ENCODE data around the gene SYAP1.

Gene SYAP1, protein sequence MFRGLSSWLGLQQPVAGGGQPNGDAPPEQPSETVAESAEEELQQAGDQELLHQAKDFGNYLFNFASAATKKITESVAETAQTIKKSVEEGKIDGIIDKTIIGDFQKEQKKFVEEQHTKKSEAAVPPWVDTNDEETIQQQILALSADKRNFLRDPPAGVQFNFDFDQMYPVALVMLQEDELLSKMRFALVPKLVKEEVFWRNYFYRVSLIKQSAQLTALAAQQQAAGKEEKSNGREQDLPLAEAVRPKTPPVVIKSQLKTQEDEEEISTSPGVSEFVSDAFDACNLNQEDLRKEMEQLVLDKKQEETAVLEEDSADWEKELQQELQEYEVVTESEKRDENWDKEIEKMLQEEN

DNA sequence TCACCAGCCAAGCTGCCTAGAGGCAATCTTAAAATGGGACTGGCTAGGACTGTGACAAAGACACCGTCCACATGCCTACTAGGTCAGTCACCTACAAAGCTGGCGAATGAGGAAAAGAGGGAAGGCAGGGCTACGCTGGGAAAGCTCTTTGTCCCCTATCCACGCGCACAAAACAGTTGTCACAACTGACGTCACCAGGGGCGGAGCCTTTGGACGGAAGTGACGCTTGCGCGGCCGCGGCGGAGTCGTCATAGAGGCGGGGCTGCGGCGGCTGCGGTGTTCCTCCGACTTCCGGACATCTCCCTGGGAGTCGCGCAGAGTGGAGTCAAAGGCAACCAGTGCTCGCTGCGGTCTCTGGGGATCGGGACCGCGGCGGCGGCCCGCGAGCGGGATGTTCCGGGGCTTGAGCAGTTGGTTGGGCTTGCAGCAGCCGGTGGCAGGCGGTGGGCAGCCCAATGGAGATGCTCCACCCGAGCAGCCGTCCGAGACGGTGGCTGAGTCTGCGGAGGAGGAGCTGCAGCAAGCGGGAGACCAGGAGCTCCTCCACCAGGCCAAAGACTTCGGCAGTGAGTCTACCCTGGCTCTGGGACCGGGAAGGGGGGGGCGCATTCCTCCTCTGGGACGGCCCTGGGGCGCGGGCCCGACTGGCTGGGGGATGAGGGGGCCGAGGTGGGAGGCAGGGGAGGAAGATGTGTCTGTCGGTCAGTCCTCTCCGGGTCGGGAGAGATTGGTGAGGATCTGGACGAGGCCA, at the start of gene SYAP1:
Gene SYAP1, plus strand, starts transcription at position 279 of the 751 bp plus-strand sequence. Its CDS starts 113 bp downstream, at position 392.
- Mint-ChIP-seq H3K9me3 (no peaks in the 10 kb centered on the region), H3K4me1 (peaks cover 2% of the 10 kb centered on the region), H3K36me3 (peaks cover 4% of the 10 kb centered on the region), H3K4me3 (peak within 1 kb of the TSS; percentile 95), H3K27ac (peak within 1 kb of the TSS; percentile 99), H3K27me3 (no peaks in the 10 kb centered on the region)
- DNase-seq (ENCODE audit: low spot score in 2 of 2) (peak; percentile 90 to 99), ATAC-seq (ENCODE audit: low read depth) (peak; percentile 94)

DNA sequence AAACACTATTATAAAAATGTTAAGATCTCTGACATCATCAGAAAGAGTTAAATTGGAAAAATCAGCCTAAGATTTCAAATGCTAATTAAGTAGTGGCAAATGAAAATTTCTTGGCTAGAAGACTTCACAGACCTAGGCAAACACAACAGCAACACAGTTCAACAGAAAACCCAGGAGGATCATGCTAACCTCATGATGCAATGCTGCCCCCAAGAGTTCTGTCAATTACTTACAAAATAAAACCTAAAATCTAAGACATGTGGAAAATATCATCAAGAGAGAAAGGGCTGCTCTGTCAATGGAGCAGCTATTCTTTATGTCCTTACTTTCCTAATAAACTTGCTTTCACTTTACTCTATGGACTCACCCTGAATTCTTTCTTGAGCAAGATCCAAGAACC, 48.4 kb upstream of the SYAP1 start:
- no peak overlapping the region for H3K27ac Mint-ChIP-seq
- peaks cover 16% of the 10 kb centered on the region for H3K36me3 Mint-ChIP-seq
- no peaks in the 10 kb centered on the region for H3K27me3 Mint-ChIP-seq
- H3K4me3 Mint-ChIP-seq: no peak overlapping the region
- H3K4me1 Mint-ChIP-seq: no peaks in the 10 kb centered on the region
- ATAC-seq (ENCODE audit: low read depth) (no peak), DNase-seq (ENCODE audit: low spot score in 2 of 2) (no peak)
- H3K9me3 Mint-ChIP-seq: no peaks in the 10 kb centered on the region

DNA sequence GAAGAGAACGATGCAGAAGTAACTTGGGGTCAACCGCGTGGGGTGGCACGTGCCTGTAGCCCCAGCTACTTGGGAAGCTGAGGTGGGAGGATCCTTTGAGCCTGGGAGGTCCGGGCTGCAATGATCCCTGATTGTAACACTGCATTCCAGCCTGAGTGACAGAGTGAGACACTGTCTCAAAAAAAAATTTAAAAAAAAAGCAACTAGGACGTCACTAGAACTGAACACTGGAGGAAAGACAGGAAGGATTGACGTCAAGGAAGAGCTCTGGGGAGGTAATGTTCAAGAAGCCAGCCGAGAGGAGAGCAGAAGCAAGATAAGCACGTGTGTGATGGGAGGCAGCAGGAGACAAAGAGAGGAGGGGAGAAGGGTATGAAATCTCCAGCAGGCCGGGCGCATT, 40.7 kb upstream of the SYAP1 start:
- no peaks in the 10 kb centered on the region for H3K9me3 Mint-ChIP-seq
- no peaks in the 10 kb centered on the region for H3K27me3 Mint-ChIP-seq
- no peak overlapping the region for H3K27ac Mint-ChIP-seq
- DNase-seq (ENCODE audit: low spot score in 2 of 2): no peak
- H3K36me3 Mint-ChIP-seq: peaks cover 12% of the 10 kb centered on the region
- H3K4me1 Mint-ChIP-seq: no peaks in the 10 kb centered on the region
- no peak for ATAC-seq (ENCODE audit: low read depth)
- no peak overlapping the region for H3K4me3 Mint-ChIP-seq

DNA sequence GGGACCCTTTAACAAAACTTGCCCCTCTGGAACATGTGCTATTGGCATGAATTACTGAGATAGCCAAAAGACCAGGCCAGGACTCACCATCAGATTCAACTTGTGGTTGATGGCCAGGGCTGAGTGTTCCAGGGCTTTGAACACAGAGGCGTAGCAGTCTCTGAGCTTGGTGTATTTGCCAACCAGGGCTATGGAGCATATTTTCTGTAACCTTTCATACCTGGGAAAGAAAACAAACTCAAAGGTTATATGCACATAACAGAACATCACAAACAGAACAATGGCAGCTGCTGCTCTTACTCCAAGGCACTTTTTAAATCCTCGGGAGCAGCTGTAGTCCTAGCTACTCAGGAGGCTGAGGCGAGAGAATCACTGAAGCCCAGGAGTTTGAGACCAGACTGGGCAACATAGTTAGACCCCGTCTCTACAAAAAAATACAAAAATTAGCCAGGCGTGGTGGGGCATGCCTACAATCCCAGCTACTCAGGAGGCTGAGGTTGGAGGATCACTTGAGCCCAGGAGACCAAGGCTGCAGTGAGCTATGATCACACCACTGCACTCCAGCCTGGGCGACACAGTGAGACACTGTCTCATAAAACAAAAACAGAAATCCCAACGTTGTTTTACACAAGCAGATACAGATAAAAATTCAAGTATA, 36.3 kb upstream of the SYAP1 start:
- H3K27ac Mint-ChIP-seq: no peak overlapping the region
- ATAC-seq (ENCODE audit: low read depth) (no peak), DNase-seq (ENCODE audit: low spot score in 2 of 2) (no peak)
- no peaks in the 10 kb centered on the region for H3K9me3 Mint-ChIP-seq
- no peak overlapping the region for H3K4me3 Mint-ChIP-seq
- H3K36me3 Mint-ChIP-seq: peaks cover 8% of the 10 kb centered on the region
- H3K4me1 Mint-ChIP-seq: no peaks in the 10 kb centered on the region
- no peaks in the 10 kb centered on the region for H3K27me3 Mint-ChIP-seq

DNA sequence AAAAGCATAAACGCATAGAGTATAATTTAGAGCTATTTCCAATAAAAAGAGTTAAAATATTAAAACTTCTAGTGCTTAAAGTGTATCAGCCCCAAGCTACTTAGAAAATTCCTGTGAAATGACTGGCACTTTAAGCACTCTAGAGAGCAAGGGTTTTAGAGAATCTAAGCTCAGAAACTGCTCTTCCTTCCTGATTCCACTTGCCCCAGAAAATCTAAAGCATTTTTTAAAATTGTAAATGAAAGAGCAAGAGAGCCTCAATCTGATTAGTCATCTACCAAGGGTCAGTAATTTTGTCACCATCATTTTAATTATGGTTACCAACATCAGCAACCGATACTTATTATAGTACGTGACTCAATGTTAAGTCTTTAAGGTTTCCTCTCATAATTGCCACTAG, 31.9 kb upstream of the SYAP1 start:
- ATAC-seq (ENCODE audit: low read depth): no peak
- no peaks in the 10 kb centered on the region for H3K9me3 Mint-ChIP-seq
- no peaks in the 10 kb centered on the region for H3K27me3 Mint-ChIP-seq
- H3K36me3 Mint-ChIP-seq: peaks cover 6% of the 10 kb centered on the region
- no peaks in the 10 kb centered on the region for H3K4me1 Mint-ChIP-seq
- DNase-seq (ENCODE audit: low spot score in 2 of 2): no peak
- no peak overlapping the region for H3K4me3 Mint-ChIP-seq
- H3K27ac Mint-ChIP-seq: no peak overlapping the region

DNA sequence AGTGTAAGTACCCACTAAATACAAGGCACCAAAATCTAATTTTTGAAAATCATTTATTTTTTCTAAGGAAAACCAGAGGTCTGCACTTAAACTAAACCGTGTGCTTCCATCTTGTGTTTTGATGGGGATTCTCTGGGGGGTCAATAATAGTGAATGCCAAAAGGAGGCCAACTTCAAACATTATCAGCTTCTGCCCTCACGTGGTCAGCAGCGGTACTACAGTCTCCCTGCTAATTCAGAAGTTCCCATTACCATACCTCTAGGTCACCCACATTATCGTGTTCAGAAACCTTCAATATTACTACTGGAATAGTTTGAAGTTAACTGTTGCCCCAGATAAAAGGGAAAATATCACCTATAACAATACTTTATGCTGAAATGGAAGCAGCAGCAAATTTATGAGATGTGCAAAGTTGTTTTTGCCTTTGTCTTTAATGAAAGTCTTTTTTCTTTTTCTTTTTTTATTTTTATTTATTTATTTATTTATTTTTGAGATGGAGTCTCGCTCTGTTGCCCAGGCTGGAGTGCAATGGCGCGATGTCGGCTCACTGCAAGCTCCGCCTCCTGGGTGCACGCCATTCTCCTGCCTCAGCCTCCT, 24.2 kb upstream of the SYAP1 start:
- DNase-seq (ENCODE audit: low spot score in 2 of 2) (peak; percentile 54 to 67), ATAC-seq (ENCODE audit: low read depth) (peak; percentile 56)
- H3K9me3 Mint-ChIP-seq: no peaks in the 10 kb centered on the region
- no peaks in the 10 kb centered on the region for H3K4me1 Mint-ChIP-seq
- no peak overlapping the region for H3K27ac Mint-ChIP-seq
- peaks cover 8% of the 10 kb centered on the region for H3K36me3 Mint-ChIP-seq
- H3K4me3 Mint-ChIP-seq: no peak overlapping the region
- H3K27me3 Mint-ChIP-seq: no peaks in the 10 kb centered on the region

DNA sequence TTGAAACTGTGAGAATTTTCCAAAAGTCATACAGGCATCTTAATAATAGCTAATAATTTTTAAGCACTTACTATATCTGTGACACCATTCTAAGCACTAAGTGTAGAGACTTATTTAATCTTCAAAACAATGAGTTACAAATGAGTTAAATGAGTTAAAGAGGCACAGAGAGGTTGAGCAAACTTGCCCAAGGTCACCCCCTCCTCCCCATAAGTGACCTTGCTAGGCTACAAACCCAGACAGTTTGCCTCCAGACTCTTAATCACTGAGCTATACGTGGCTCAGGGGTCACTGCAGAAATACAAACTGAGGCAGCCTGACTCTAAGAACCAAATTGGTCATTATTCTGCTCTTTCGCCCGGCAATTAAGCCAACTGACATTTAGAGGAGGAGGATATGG, 22.5 kb upstream of the SYAP1 start:
- ATAC-seq (ENCODE audit: low read depth) (no peak), DNase-seq (ENCODE audit: low spot score in 2 of 2) (no peak)
- Mint-ChIP-seq H3K4me1 (no peaks in the 10 kb centered on the region), H3K4me3 (no peak overlapping the region), H3K27ac (no peak overlapping the region), H3K27me3 (no peaks in the 10 kb centered on the region), H3K36me3 (peaks cover 6% of the 10 kb centered on the region), H3K9me3 (no peaks in the 10 kb centered on the region)

DNA sequence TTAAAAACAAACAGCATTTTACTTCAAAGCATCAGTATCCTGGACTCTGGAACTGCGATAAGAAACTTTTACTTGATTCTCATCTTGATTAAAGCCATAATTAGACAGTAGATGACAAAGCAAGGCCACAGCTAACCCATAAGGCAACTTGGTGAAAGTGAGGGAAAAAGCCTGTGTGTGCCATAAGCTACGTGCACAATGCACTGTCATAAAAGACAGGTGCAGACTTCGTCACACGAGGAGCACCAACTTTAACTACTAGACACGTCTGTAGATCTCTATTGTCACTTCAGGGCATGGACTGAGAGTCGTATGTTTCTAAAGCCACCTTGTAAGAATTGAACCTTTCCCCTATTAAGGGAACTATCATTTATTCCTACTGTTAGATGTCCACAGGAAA, 20.0 kb upstream of the SYAP1 start:
- Mint-ChIP-seq H3K36me3 (no peaks in the 10 kb centered on the region), H3K9me3 (no peaks in the 10 kb centered on the region), H3K27ac (no peak overlapping the region), H3K4me1 (no peaks in the 10 kb centered on the region), H3K27me3 (no peaks in the 10 kb centered on the region), H3K4me3 (no peak overlapping the region)
- ATAC-seq (ENCODE audit: low read depth) (no peak), DNase-seq (ENCODE audit: low spot score in 2 of 2) (no peak)

DNA sequence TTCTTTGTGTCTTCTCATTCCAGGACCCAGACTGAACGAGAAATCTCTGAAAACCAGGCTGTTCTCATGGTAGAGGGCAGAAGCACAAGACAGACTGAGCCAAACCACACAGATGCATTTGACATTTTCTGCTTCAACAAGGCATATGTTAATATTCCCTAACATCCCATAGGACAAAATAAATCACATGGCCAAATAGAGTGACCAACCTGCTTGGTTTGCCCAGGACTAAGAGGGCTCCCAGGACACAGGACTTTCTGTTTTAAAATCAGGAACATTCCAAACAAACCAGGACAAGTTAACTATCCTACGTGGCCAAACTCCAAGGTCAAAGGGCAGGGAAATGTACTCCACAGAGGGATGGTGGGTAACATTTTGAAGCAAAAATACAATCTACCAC, 18.7 kb upstream of the SYAP1 start:
- peaks cover 2% of the 10 kb centered on the region for H3K4me1 Mint-ChIP-seq
- H3K9me3 Mint-ChIP-seq: no peaks in the 10 kb centered on the region
- H3K4me3 Mint-ChIP-seq: no peak overlapping the region
- DNase-seq (ENCODE audit: low spot score in 2 of 2) (no peak), ATAC-seq (ENCODE audit: low read depth) (no peak)
- no peak overlapping the region for H3K27ac Mint-ChIP-seq
- no peaks in the 10 kb centered on the region for H3K27me3 Mint-ChIP-seq
- no peaks in the 10 kb centered on the region for H3K36me3 Mint-ChIP-seq

DNA sequence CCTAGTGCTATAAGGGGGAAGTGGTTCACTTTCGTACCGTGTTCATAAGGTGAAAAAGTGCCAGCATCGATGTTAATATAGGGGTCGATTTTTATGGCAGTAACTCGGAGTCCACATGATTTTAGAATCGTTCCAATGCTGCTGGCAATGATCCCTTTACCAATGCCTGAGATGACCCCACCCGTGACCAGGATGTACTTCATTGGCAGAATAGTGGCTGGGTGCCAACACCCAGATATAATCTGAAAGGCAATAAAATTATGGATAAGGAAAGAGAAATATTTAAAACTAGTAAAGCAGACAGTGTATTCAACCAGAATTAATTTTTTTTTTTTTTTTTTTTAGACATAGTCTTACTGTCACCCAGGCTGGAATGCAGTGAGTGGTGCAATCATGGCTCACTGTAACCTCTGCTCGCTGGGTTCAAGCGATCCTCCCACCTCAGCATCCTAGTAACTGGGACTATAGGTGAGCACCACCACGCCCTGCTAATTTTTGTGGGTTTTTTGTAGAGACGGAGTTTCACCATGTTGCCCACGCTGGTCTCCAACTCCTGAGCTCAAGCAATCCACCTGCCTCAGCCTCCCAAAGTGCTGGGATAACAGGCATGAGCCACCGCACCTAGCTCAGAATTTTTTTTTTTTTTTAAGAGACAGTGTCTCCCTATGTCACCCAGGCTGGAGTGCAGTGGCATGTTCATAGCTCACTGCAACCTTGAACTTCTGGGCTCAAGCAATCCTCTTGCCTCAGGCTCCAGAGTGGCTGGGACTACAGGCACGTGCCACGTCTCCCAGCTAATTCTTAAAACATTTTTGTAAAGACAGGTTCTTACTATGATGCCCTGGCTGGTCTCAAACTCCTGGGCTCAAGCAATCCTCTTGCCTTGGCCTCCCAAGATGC, 16.5 kb upstream of the SYAP1 start:
- no peak overlapping the region for H3K27ac Mint-ChIP-seq
- H3K4me3 Mint-ChIP-seq: no peak overlapping the region
- H3K9me3 Mint-ChIP-seq: no peaks in the 10 kb centered on the region
- DNase-seq (ENCODE audit: low spot score in 2 of 2) (no peak), ATAC-seq (ENCODE audit: low read depth) (no peak)
- no peaks in the 10 kb centered on the region for H3K36me3 Mint-ChIP-seq
- H3K27me3 Mint-ChIP-seq: no peaks in the 10 kb centered on the region
- H3K4me1 Mint-ChIP-seq: peaks cover 2% of the 10 kb centered on the region

DNA sequence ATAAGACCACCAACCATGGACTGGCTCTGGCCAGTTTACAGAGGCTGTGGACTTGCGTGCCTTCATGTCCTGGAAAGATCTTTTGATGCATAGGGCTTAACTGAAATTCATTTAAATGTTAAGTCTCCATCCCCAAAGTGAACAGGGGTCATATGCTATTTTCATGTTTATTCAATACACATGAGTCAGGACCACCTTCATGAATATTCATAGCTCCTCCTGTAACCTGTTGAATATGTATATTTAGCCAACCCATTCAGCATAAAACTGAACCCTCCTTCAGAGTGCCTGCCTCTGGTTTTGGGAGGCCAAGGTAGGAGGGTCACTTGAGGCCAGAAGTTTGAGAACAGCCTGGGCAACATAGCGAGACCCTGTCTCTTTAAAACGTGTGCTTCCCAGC, 14.0 kb upstream of the SYAP1 start:
- Mint-ChIP-seq H3K27me3 (no peaks in the 10 kb centered on the region), H3K9me3 (no peaks in the 10 kb centered on the region), H3K27ac (no peak overlapping the region), H3K4me3 (no peak overlapping the region), H3K4me1 (peaks cover 6% of the 10 kb centered on the region), H3K36me3 (no peaks in the 10 kb centered on the region)
- no peak for DNase-seq (ENCODE audit: low spot score in 2 of 2)
- ATAC-seq (ENCODE audit: low read depth): no peak

DNA sequence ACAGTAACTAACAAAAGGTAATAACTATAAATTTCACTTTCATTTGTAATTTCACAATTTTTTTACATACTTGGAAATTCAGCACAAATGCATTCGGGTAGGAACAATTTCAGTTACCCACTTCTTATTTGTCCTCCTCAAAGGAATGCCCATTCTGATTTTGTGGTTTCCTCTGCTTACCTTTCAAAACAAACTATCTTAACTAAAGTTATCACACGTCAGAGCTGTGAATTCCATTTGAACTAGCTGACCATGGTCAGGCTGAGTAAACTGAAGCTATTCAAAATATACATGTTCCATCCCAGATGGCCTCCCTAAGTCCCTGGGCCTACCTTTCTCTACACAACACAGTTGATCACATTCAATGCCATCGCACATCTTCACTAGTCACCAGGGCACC, 11.4 kb upstream of the SYAP1 start:
- no peak for DNase-seq (ENCODE audit: low spot score in 2 of 2)
- H3K27ac Mint-ChIP-seq: peak overlapping the region; percentile 53
- no peaks in the 10 kb centered on the region for H3K9me3 Mint-ChIP-seq
- H3K27me3 Mint-ChIP-seq: no peaks in the 10 kb centered on the region
- no peak for ATAC-seq (ENCODE audit: low read depth)
- no peak overlapping the region for H3K4me3 Mint-ChIP-seq
- H3K4me1 Mint-ChIP-seq: peaks cover 15% of the 10 kb centered on the region
- H3K36me3 Mint-ChIP-seq: no peaks in the 10 kb centered on the region

DNA sequence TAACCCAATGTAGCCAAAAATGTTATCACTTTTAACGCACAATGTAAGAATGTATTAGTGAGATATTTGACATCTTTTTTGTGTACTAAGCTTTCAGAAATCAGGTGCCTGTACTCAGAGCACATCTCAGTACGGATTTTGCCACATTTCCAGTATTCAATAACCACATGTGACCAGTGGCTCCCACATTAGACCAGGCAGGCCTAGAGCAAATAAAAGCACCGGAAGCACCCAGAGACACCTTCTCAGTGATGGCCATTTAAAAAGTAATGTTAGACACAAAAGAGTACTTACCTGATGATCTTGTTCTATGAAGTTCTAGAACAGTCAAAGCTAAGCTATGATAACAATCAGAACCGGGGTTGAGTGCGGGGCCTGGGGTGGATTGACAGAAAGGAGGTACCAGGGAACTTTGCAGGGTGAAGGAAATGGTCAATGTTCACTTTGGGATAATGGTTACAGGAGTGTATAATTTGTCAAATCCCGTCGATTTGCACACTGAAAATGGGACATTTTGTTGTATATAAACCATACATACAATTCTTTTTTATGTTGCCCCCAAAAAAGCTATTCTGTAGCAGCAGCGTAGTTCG, 8.1 kb upstream of the SYAP1 start:
- H3K4me1 Mint-ChIP-seq: peaks cover 13% of the 10 kb centered on the region
- no peaks in the 10 kb centered on the region for H3K36me3 Mint-ChIP-seq
- DNase-seq (ENCODE audit: low spot score in 2 of 2) (no peak), ATAC-seq (ENCODE audit: low read depth) (no peak)
- H3K9me3 Mint-ChIP-seq: no peaks in the 10 kb centered on the region
- no peaks in the 10 kb centered on the region for H3K27me3 Mint-ChIP-seq
- H3K4me3 Mint-ChIP-seq: peak overlapping the region; percentile 86
- peak overlapping the region; percentile 75 for H3K27ac Mint-ChIP-seq

Data from memory B cell (primary cell).